Right ventricle myocardium superior (tissue), 1 donor: ENCODE results near the gene COL11A1. TPM values are rescaled to one million over a fixed set of nuclear protein-coding genes. Genes with fewer than 3 reads are reported as not detected.
"Not testable (repeated sequence)": the region's sequence is repeated elsewhere in the genome, so short reads cannot be mapped to it uniquely, and the experiment has no call there.

Experiments used
- ATAC-seq: fragments of 200-7000 bp; cut with Tn5 transposase; one replicate; pipeline ENCODE4 v1.9.1; 2020; ENCODE audit warnings: mild to moderate bottlenecking; ENCODE audit not compliant: poor library complexity
- DNase-seq: peaks from one replicate; pipeline ENCODE4 v3.0.0-alpha.2; 2020
- intact Hi-C: fragments of 100-400 bp; cut with DNase I; formaldehyde crosslinking; loops from one replicate; pipeline ENCODE4 v1.11.2; 2022
- total RNA-seq: library from RNA; stranded (reverse); fragmentation: NEBNext Ultra II Directional; extraction: Animal tissue kit (Norgen Biotek cat#: 25700); gene quantifications from one replicate; pipeline ENCODE4 v1.2.1, GENCODE V29; 2021
- donor health status: DM: no; HTN: yes; CAD: no; lungs with severe emphysema.

Gene COL11A1
- total RNA-seq, 1 donor from 2014 or later, result not detected

GRCh38 chr1:102857251-102857650, 251.1 kb downstream of the COL11A1 start:
- DNase-seq (no peak), ATAC-seq (no peak)
- intact Hi-C loops, result no loop called here

DNA sequence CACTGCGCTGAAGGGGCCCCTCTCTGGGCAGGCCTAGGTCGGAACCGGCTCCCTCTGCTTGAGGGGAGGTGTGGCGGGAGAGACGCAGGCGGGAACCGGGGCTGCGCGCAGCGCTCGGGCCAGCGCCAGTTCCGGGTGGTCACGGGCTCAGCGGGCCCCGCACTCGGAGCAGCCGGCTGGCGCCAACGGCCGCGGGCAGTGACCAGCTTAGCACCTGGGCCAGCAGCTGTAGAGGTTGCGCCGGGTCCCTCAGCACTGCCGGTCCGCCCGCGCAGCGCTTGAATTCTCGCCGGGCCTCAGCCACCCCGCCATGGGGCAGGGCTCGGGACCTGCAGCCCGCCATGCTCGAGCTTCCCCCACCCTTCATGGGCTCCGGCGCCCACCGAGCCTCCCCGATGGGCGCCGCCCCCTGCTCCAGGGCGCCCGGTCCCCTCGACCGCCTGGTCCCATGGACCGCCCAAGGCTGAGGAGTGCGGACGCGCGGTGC, 254.6 kb downstream of the COL11A1 start:
- peak; percentile 30 for DNase-seq
- no peak for ATAC-seq
- intact Hi-C loops, result no loop called here

GRCh38 chr1:102853136-102853535, 255.2 kb downstream of the COL11A1 start:
- no peak for ATAC-seq
- intact Hi-C loops, result no loop called here
- no peak for DNase-seq

- ATAC-seq (no peak), DNase-seq (no peak)
- intact Hi-C loops, result no loop called here
Observed at GRCh38 chr1:102852613-102853012, 255.7 kb downstream of the COL11A1 start.

DNA sequence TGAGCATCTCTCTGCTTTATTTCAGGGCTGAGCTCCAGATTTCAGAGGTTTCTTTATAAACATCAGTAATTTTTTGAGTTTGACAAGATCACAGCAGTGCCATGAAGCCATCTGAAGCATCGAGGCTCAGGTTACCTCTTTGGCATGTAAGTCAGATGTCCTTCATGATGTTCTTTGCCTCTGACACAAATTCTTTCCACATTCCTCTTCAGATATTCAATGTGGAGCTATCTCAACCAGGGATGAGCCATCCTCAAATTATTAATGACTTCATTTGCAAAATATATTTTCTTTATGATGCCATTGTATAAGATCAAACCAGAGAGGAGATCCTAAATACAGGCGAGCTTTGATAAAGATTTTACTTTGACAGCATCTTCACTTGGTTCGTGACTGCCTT, 256.7 kb downstream of the COL11A1 start:
- intact Hi-C loops, result no loop called here
- no peak for ATAC-seq

GRCh38 chr1:102842606-102843005, 265.7 kb downstream of the COL11A1 start:
- intact Hi-C loops, result no loop called here
- DNase-seq, result no peak
- ATAC-seq, result no peak

More for the DNA sequence above, 256.7 kb downstream of the COL11A1 start:
- no peak for DNase-seq

DNA sequence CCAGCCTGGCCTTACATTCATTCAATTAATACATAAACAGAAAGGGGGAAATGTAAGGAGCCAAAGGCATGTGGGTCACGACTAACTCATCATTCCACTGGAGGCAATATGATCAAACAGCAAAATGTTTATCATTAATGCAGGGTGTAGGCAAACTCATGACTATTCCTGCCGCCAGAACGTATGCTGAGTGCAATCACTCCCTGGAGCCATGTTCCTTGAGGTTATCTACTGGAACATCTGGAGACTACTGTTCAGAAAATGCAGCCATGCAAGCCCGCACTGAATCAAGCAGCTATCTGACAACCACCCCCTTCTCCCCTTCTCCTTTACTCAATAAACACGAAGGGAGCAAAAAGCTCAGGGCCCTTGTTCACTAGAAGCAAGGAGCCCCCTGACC, 267.6 kb downstream of the COL11A1 start:
- no peak for ATAC-seq
- DNase-seq, result no peak
- intact Hi-C loops, result no loop called here

DNA sequence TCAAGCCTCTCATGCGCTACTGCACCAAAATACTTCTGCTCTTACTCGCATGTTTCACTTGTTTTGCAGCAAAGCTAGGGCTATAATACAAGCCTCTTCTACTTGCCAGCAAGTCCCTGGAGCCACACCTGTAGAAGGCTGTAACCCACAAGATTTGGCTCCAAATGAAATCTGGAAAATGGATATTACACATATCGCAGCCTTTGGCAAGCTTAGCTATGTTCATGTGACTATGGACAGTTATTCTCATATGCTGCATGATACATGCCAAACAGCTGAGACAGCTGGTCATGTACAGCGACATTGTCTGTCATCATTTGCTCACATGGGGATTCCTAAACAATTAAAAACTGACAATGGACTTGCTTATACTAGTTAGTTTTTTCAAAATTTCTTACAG, 270.3 kb downstream of the COL11A1 start:
- ATAC-seq (no peak), DNase-seq (no peak)
- intact Hi-C loops, result no loop called here

GRCh38 chr1:102837551-102837950, 270.8 kb downstream of the COL11A1 start:
- no peak for DNase-seq
- intact Hi-C loops, result no loop called here
- no peak for ATAC-seq

DNA sequence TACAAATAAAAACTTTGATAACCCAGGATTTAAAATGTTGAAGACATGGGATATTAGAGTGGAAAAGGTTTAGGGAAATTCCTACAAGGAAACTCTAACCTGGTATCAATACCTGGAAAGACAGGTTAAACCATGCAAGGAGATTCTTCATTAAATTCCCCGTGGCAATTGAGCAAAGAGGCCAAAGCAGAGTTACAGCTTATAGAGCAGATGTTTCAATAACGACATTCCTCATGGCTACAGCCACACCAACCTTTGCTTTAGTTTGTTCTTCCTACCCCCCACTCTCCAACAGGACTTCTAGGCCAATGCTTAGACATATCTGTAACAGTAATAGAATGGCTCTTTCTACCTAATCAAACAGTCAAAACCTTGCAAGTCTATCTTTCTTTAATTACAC, 271.3 kb downstream of the COL11A1 start:
- DNase-seq, result no peak
- ATAC-seq, result no peak
- intact Hi-C loops, result no loop called here

DNA sequence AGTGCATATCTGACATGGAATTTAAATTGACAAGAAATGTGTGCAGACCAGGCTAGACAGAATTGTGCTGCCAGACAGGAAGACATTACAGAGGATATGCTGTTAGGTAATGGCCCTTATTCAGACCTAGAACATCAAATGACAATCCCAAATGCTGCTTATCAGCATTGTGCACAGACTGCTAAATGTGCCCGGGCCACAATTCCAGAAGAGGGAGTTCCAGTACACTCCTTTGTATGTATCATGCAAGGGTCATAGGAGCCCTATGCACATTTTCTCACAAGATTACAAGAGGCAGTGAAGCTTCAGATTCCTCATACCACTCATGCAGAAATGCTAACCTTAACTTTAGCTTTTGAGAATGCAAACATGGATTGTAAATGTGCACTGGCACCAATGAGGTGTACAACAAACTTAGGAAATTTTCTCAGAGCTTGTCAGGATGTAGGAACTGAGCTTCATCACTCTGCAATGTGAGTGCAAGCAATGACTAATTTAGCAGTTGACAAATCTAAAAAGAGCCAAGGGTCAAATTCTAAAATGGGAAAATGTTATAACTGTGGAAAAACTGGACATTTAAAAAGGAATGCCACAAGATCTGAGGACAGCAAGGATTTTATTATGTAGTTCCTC, 273.5 kb downstream of the COL11A1 start:
- ATAC-seq, result no peak
- intact Hi-C loops, result no loop called here
- DNase-seq, result no peak

DNA sequence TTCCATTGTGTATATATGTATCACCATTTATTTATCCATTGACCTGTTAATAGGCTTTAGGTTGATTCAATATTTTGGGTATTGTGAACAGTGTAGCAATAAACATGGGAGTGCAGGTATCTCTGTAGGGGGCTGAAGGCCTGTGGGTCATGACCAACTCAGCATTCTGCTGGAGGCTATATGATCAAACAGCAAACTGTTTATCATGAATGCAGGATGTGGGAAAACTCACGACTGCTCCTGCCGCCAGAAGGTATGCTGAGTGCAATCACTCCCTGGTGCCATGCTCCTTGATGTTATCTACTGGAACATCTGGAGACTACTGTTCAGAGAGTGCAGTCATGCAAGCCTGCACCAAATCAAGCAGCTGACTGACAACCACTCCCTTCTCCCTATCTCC, 275.2 kb downstream of the COL11A1 start:
- intact Hi-C loops, result no loop called here
- no peak for DNase-seq
- no peak for ATAC-seq

DNA sequence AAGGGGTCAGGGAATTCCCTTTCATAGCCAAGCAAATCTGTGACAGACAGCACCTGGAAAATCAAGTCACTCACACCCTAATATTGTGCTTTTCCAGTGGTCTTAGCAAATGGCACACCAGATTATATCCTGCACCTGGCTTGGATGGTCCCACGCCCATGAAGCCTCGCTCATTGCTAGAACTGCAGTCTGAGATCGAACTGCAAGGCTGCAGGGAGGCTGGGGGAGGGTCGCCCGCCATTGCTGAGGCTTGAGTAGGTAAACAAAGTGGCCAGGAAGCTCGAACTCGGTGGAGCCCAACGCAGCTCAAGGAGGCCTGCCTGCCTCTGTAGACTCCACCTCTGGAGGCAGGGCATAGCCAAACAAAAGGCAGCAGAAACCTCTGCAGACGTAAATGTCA, 281.6 kb downstream of the COL11A1 start:
- ATAC-seq, DNase-seq, intact Hi-C loops: not testable (repeated sequence)
